ENCODE data around the gene MATCAP1.

DNA sequence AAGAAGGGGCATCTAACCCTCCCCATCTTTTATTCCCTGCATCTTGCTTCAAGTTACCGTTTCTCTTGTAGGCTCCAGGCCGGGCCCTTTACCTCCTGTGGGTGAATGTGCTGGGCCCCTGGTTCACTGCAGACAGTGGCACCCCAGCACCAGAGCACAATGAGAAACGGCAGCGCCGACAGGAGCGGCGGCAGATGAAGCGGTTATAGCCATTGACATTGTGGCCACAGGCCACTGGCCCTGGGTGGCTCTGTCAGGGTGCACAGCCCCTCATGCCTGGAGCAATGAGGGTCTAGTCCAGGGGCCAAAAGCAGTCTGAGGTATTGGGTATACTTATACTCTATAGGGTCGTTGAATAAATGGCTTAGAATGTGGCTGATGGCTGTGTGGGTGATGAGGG is 45.1 kb upstream of the MATCAP1 start:
- TF ChIP-seq, protein P1, sequence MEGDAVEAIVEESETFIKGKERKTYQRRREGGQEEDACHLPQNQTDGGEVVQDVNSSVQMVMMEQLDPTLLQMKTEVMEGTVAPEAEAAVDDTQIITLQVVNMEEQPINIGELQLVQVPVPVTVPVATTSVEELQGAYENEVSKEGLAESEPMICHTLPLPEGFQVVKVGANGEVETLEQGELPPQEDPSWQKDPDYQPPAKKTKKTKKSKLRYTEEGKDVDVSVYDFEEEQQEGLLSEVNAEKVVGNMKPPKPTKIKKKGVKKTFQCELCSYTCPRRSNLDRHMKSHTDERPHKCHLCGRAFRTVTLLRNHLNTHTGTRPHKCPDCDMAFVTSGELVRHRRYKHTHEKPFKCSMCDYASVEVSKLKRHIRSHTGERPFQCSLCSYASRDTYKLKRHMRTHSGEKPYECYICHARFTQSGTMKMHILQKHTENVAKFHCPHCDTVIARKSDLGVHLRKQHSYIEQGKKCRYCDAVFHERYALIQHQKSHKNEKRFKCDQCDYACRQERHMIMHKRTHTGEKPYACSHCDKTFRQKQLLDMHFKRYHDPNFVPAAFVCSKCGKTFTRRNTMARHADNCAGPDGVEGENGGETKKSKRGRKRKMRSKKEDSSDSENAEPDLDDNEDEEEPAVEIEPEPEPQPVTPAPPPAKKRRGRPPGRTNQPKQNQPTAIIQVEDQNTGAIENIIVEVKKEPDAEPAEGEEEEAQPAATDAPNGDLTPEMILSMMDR (IDR thresholded peaks at IDR 0.05), result no peak
- TF ChIP-seq POLR2A (IDR thresholded peaks at IDR 0.05), result no peak

Data from thyroid gland (tissue), 4 donors.